Caco-2 (cell line): Measurements from ENCODE around the gene ACAN. TPM values are rescaled to one million over a fixed set of nuclear protein-coding genes. Genes with fewer than 3 reads are reported as not detected.

Experiments
- BruUV-seq: library from RNA; stranded (reverse); fragments of 400-500 nt; replicated peaks from 2 replicates; lab custom pipeline; 2021; lab: Mats Ljungman, UMichigan
- CTCF ChIA-PET: fragments of 300-600 bp; sonication (Branson Sonifier 250); formaldehyde crosslinking; loops from one replicate; lab custom pipeline; 2022; ENCODE audit warnings: antibody characterized with exemption; lab: Charles Lee
- POLR2A ChIA-PET: fragments of 300-600 bp; sonication (Branson Sonifier 250); formaldehyde crosslinking; loops from one replicate; lab custom pipeline; 2022; ENCODE audit warnings: antibody characterized with exemption; lab: Charles Lee
- DNase-seq, 2 experiments: peaks; one replicate each; pipeline versions ENCODE4 v3.0.0 to v3.0.0-alpha.2; 2020 to 2022
- H3K27me3 ChIP-seq: replicated peaks from 2 replicates; pipeline ENCODE4 v1.6.0; 2011; ENCODE audit warnings: low read length; ENCODE audit not compliant: control insufficient read depth, insufficient read depth
- H3K36me3 ChIP-seq: 2 replicates; pipeline ENCODE4 v1.5.1; 2011; ENCODE audit warnings: low read length; ENCODE audit not compliant: control insufficient read depth, insufficient read depth
- H3K4me1 ChIP-seq: fragments of 250-450 bp; sonication (Bioruptor Pico); 2 replicates; pipeline ENCODE4 v1.5.1; 2020; ENCODE audit warnings: mild to moderate bottlenecking
- H3K4me3 ChIP-seq: 2 replicates; pipeline ENCODE4 v1.5.1; 2011; ENCODE audit warnings: low read depth, mild to moderate bottlenecking, control low read depth, low read length
- H3K9me3 ChIP-seq: fragments of 250-450 bp; sonication (Bioruptor Pico); 2 replicates; pipeline ENCODE4 v1.5.1; 2020; ENCODE audit warnings: mild to moderate bottlenecking, moderate library complexity
- H3K27ac Mint-ChIP-seq: one replicate; pipeline ENCODE4 v1.8.0; 2022; ENCODE audit warnings: mixed read lengths; ENCODE audit not compliant: unreplicated experiment
- H3K27me3 Mint-ChIP-seq: one replicate; pipeline ENCODE4 v1.8.0; 2022; ENCODE audit warnings: mixed read lengths; ENCODE audit not compliant: insufficient read depth, unreplicated experiment
- H3K36me3 Mint-ChIP-seq: one replicate; pipeline ENCODE4 v1.8.0; 2022; ENCODE audit warnings: mild to moderate bottlenecking, mixed read lengths; ENCODE audit not compliant: insufficient read depth, unreplicated experiment
- H3K4me1 Mint-ChIP-seq: one replicate; pipeline ENCODE4 v1.8.0; 2022; ENCODE audit warnings: low read depth, mixed read lengths; ENCODE audit not compliant: unreplicated experiment
- H3K4me3 Mint-ChIP-seq: one replicate; pipeline ENCODE4 v1.8.0; 2022; ENCODE audit warnings: mild to moderate bottlenecking, moderate library complexity, mixed read lengths; ENCODE audit not compliant: unreplicated experiment
- H3K9me3 Mint-ChIP-seq: one replicate; pipeline ENCODE4 v1.8.0; 2022; ENCODE audit warnings: mixed read lengths; ENCODE audit not compliant: unreplicated experiment
- intact Hi-C: fragments of 100-400 bp; cut with micrococcal nuclease; formaldehyde crosslinking; loops from one replicate; pipeline ENCODE4 v1.10.0; 2022; ENCODE audit not compliant: unreplicated experiment
- total RNA-seq: library from RNA; stranded (reverse); gene quantifications from 2 replicates; pipeline ENCODE4 v1.2.3, GENCODE V29; 2022
- TF ChIP-seq, protein P1 (sequence below), 2 experiments: fragments of 200-600 bp in 1 of 2; IDR thresholded peaks; 1 replicate in 1 of 2; 2 replicates in 1 of 2; pipeline versions ENCODE4 v1.5.1 to v1.8.0; 2011 to 2022; ENCODE audit warnings: antibody characterized with exemption in 1 of 2, control low read depth in 1 of 2, inconsistent platforms in 1 of 2, low read depth in 1 of 2, low read length in 1 of 2, mild to moderate bottlenecking in 1 of 2, moderate library complexity in 1 of 2; ENCODE audit not compliant: insufficient read depth in 1 of 2, severe bottlenecking in 1 of 2, unreplicated experiment in 1 of 2

ACAN gene
- total RNA-seq, 1 experiment from 2014 or later: not detected

DNA sequence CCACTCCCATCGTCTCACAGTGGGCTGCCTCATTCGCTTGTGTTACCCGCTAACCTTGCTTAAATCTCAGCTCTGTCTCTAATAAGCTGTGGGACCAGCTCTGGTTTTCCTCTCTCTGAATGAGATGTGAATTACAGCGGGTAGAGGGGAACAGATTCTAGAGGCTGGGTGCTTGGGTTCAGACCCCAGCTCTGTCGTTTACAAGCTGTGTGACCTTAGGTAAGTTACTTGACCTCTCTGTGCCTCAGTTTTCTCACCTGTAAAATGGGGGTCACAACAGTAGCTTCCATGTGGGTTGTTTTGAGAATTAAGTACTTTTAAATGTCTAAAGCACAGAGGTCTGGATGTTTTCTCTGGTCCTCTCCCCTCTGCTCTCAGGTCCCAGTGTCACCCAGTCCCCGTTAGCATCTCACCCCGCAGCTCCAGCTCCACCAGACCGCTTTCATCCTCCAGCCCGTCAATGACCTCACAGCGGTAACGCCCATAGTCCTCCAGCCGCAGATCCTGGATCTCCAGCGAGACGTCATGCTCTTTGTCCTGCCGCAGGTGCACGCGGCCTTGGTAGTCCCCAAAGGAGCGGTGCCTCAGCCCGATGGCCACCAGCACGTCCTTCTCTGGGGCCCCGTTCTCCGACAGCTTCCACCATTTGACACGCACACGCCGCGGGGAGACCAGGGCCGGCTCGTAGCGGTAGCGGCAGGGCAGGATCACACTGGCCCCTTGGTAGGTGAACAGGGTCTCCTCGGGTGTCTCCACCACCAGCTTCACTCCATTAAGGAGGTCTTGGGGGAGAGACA lies 77.9 kb downstream of the ACAN start:
- no TSS peak for BruUV-seq
- CTCF ChIA-PET: no interaction called here

DNA sequence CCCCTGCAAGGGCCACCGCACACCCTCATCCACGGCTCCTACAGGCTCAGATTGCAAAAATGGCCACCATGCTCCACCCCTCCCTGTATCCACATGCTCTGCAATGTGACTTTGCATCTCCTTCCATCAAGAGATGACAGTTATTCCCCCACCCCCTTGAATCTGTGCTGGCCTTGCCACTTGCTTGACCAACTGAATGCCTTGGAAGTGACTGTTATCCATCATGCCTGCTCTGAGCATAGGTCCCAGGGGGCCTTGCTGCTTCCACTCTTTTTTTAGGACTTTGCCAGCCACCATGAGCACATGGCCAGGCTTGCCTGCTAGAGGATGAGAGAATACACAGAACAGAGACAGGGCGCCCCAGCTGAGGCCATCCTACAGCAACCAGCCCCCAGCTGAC lies 78.5 kb downstream of the ACAN start:
- Mint-ChIP-seq H3K27ac (no peak overlapping the region), H3K4me1 (no peaks in the 10 kb centered on the region), H3K27me3 (no peaks in the 10 kb centered on the region), H3K36me3 (peaks cover 23% of the 10 kb centered on the region), H3K9me3 (no peaks in the 10 kb centered on the region), H3K4me3 (no peak overlapping the region)
- ChIA-PET CTCF (no interaction called here), POLR2A (no interaction called here)
- Histone ChIP-seq H3K4me1 (no peaks in the 10 kb centered on the region), H3K36me3 (no peaks in the 10 kb centered on the region), H3K27me3 (no peaks in the 10 kb centered on the region), H3K9me3 (no peaks in the 10 kb centered on the region), H3K4me3 (no peak overlapping the region)
- intact Hi-C loops: no loop called here
- no peak for DNase-seq
- TF ChIP-seq, protein P1, sequence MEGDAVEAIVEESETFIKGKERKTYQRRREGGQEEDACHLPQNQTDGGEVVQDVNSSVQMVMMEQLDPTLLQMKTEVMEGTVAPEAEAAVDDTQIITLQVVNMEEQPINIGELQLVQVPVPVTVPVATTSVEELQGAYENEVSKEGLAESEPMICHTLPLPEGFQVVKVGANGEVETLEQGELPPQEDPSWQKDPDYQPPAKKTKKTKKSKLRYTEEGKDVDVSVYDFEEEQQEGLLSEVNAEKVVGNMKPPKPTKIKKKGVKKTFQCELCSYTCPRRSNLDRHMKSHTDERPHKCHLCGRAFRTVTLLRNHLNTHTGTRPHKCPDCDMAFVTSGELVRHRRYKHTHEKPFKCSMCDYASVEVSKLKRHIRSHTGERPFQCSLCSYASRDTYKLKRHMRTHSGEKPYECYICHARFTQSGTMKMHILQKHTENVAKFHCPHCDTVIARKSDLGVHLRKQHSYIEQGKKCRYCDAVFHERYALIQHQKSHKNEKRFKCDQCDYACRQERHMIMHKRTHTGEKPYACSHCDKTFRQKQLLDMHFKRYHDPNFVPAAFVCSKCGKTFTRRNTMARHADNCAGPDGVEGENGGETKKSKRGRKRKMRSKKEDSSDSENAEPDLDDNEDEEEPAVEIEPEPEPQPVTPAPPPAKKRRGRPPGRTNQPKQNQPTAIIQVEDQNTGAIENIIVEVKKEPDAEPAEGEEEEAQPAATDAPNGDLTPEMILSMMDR (IDR thresholded peaks at IDR 0.05; ENCODE audit: insufficient read depth in 1 of 2, low read depth in 1 of 2, low read length in 1 of 2, severe bottlenecking in 1 of 2, unreplicated experiment in 1 of 2): no peak
- no TSS peak for BruUV-seq

More for the DNA sequence above, 77.9 kb downstream of the ACAN start:
- no peak for DNase-seq
- peaks cover 22% of the 10 kb centered on the region for H3K36me3 Mint-ChIP-seq
- no peaks in the 10 kb centered on the region for H3K9me3 Mint-ChIP-seq
- H3K4me3 ChIP-seq: no peak overlapping the region
- no peaks in the 10 kb centered on the region for H3K4me1 ChIP-seq
- POLR2A ChIA-PET: no interaction called here
- TF ChIP-seq, protein P1 (IDR thresholded peaks at IDR 0.05; ENCODE audit: insufficient read depth in 1 of 2, low read depth in 1 of 2, low read length in 1 of 2, severe bottlenecking in 1 of 2, unreplicated experiment in 1 of 2): no peak
- no peaks in the 10 kb centered on the region for H3K36me3 ChIP-seq
- no peak overlapping the region for H3K4me3 Mint-ChIP-seq
- H3K27me3 Mint-ChIP-seq: no peaks in the 10 kb centered on the region
- H3K27ac Mint-ChIP-seq: no peak overlapping the region
- H3K27me3 ChIP-seq: no peaks in the 10 kb centered on the region
- no peaks in the 10 kb centered on the region for H3K9me3 ChIP-seq
- H3K4me1 Mint-ChIP-seq: no peaks in the 10 kb centered on the region
- intact Hi-C loops: no loop called here

DNA sequence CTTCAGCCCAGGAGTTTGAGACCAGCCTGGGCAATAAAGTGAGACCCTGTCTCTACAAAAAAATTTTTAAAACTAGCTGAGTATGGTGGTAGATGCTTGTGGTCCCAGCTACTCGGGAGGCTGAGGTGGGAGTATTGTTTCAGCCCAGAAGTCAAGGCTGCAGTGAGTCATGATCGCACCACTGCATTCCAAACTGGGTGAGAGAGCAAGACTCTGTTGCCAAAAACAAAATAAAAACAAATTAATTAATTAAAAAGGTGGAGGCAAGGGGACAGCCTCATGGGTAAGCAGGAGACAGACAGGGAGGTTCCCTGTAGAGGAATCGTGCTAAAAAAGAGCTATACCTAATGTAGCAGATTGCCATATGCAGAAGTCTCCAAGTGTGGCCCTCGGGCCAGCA lies 79.5 kb downstream of the ACAN start:
- no peaks in the 10 kb centered on the region for H3K9me3 ChIP-seq
- H3K27ac Mint-ChIP-seq: no peak overlapping the region
- H3K36me3 Mint-ChIP-seq: peaks cover 27% of the 10 kb centered on the region
- H3K4me3 Mint-ChIP-seq: no peak overlapping the region
- H3K27me3 Mint-ChIP-seq: no peaks in the 10 kb centered on the region
- DNase-seq: no peak
- TF ChIP-seq, protein P1 (IDR thresholded peaks at IDR 0.05; ENCODE audit: insufficient read depth in 1 of 2, low read depth in 1 of 2, low read length in 1 of 2, severe bottlenecking in 1 of 2, unreplicated experiment in 1 of 2): no peak
- no TSS peak for BruUV-seq
- H3K4me1 ChIP-seq: no peaks in the 10 kb centered on the region
- ChIA-PET POLR2A (no interaction called here), CTCF (no interaction called here)
- H3K9me3 Mint-ChIP-seq: no peaks in the 10 kb centered on the region
- H3K4me3 ChIP-seq: no peak overlapping the region
- H3K4me1 Mint-ChIP-seq: no peaks in the 10 kb centered on the region
- H3K27me3 ChIP-seq: no peaks in the 10 kb centered on the region
- H3K36me3 ChIP-seq: no peaks in the 10 kb centered on the region
- intact Hi-C loops: no loop called here
